ENCODE data around the gene SMPD2. TPM values are rescaled to one million over a fixed set of nuclear protein-coding genes. Genes with fewer than 3 reads are reported as not detected.

Gene SMPD2
- total and polyA plus RNA-seq, 9 of the 15 experiments (the other 6 are each of a cell fraction or from before 2014, with no cell fraction given): 0.13 to 21.8 (median 18.3) TPM

GRCh38 chr6:109455437-109456110 lies 15.1 kb downstream of the SMPD2 start, which contains the start of gene MICAL1 (continued):
- no peak for TF ChIP-seq NR2C2 (CRISPR knock-in tag; IDR thresholded peaks at IDR 0.05)
- TF ChIP-seq NR2C2 (tag; IDR thresholded peaks at IDR 0.05): no peak
- no peak for TF ChIP-seq ZNF707 (CRISPR knock-in tag; conservative IDR thresholded peaks at IDR 0.05)
- TF ChIP-seq MAZ (CRISPR knock-in tag; conservative IDR thresholded peaks at IDR 0.05 in 1 of 2, IDR thresholded peaks at IDR 0.05 in 1 of 2): peak; percentile 51 to 55; a peak in 3 of 4 replicates
- TF ChIP-seq SMARCA5 (IDR thresholded peaks at IDR 0.05): no peak
- no peak for TF ChIP-seq ZNF184 (CRISPR knock-in tag; IDR thresholded peaks at IDR 0.05)
- no peak for TF ChIP-seq TSHZ1 (CRISPR knock-in tag; IDR thresholded peaks at IDR 0.05)
- 0 out of 4 replicates have a peak, but pooled peaks of 1 of the 2 experiments have one; percentile 47 for TF ChIP-seq SRF (CRISPR knock-in tag; IDR thresholded peaks at IDR 0.05)
- TF ChIP-seq BACH1 (tag; IDR thresholded peaks at IDR 0.05): no peak
- no peak for TF ChIP-seq CREB3 (tag; conservative IDR thresholded peaks at IDR 0.05; ENCODE audit: low read depth)
- TF ChIP-seq GABPA (tag; conservative IDR thresholded peaks at IDR 0.05; ENCODE audit: low read depth): peak; percentile 83
- no peak for TF ChIP-seq ZNF561 (CRISPR knock-in tag; conservative IDR thresholded peaks at IDR 0.05)
- TF ChIP-seq ZNF830 (CRISPR knock-in tag; IDR thresholded peaks at IDR 0.05): no peak
- no peak for TF ChIP-seq ZNF280B (CRISPR knock-in tag; IDR thresholded peaks at IDR 0.05)
- TF ChIP-seq ZEB2 (IDR thresholded peaks at IDR 0.05): no peak
- no peak for TF ChIP-seq PHTF2 (CRISPR knock-in tag; IDR thresholded peaks at IDR 0.05)
- no peak for TF ChIP-seq KDM1A (IDR thresholded peaks at IDR 0.05)
- TF ChIP-seq ETV1 (tag; conservative IDR thresholded peaks at IDR 0.05; ENCODE audit: low read depth): 0 out of 2 replicates have a peak, but pooled peaks have one; percentile 42
- peak; percentile 39 for TF ChIP-seq HMGN3 (IDR thresholded peaks at IDR 0.05; ENCODE audit: borderline replicate concordance, extremely low read depth, insufficient read length, low read depth, low read length)
- TF ChIP-seq LEF1 (IDR thresholded peaks at IDR 0.05): no peak
- TF ChIP-seq HOMEZ (CRISPR knock-in tag; IDR thresholded peaks at IDR 0.05): no peak
- TF ChIP-seq ZNF143 (CRISPR knock-in tag; IDR thresholded peaks at IDR 0.05): no peak; the same call in 1 of the 2 replicates
